Activated CD4-positive, alpha-beta T cell treated with anti-CD3 and anti-CD28 coated beads, Interleukin-2, amount 50 U/mL, for 16 hours (primary cell): Measurements from ENCODE around the gene TFIP11.

Experiments used
- DNase-seq: peaks from one replicate; pipeline ENCODE4 v3.0.0-alpha.2; 2020

The TFIP11 gene

DNA sequence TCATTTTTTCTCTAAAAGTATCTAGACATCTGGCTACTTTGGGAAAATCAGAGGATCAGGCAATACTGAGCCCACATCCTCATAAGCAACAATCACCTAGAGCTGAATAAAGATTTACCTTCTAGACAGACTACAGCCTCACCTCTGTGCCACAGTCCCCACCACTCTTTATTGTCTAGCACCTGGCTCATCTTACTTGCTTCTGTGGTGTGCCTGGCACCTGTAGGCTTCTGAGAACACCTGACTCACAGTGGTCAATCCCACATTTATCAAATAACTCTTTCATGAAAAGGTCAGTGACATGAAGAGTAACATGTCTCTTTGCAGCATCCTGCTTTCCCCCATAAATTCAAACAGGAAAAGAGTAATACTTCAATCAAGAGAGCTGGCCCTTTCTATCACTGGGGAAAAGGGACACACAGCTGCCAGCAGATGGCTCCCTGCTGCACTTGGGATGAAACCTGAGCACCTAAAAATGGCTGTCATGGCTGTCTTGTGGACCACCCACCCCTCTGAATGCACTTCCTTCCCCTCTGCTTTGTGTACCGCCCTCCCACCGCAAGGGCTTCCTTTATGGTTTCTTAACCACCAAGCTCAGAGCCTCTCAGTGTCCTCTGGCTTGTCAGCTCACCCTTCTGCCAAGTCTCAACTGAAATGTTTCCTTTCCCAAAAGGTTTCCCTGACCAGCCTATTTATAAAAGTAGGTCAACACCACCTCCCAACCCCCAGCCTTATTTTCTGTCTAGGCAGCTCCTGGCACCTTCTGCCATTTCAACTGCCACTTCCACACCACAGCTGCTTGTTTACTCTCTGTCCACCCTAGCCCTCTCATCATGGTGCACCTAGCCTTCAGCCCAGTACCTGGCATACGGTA lies 9.3 kb downstream of the TFIP11 start:
- peak; percentile 77 for DNase-seq

DNA sequence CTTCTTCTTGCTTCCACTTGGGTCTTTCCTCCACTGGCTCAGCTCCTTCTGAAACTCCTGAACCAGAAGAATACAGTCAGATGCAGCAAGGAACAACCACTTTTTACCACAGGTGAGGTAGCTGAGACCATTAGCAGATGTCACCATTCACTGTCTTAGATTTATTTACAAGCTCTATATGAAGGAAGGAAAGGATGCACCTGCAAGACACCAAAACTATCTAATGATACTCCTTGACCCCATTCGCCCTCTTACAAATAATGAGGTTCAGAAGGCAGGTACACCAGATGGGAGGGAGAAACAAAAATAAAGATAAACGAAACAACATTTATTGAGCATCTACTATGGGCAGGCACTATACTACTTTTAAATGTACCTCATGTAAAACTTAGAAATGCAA lies 10.3 kb downstream of the TFIP11 start:
- DNase-seq = no peak

DNA sequence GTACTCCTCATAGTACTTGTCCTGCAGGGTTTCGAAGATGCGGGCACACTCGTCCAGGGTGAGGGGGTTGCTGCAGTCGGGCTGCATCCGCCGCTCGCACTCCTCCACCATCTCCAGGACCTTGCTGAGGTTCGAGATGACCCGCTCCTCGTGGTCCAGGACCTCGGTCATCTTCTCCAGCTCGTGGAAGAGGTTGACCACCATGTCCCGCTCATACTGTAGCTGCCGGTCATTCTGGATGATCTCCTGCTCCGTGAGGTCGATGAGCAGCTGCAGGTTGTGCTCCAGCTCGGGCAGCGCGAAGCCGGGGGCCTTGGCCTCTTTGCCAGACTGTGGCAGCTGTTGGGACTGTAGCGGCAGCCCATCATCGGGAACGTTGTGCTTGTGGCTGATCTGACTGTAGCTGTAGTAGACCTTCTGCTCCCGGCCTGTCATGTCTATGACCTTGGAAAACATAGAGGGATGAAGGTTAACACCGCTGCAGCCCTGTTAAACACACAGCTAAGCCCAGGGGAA lies 13.0 kb downstream of the TFIP11 start:
- DNase-seq = no peak

DNA sequence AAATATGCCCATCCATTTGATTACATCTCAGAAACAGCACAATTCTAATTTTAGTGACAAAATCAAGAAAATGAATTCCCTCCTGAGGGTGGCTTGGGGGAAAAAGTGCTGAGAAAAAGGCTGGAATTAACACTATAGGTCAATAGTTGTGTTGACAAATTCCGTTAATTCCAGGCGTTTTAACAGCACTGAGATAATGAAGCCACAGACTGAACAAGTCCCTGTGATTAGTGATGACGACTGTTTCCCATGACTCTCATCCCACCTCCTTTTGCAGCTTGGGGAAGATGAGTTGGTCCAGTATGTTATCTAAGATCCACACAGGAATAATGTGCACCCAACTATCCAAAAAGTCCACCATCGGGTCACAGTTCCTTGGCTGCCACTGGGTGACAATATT lies 15.8 kb downstream of the TFIP11 start:
- no peak for DNase-seq

DNA sequence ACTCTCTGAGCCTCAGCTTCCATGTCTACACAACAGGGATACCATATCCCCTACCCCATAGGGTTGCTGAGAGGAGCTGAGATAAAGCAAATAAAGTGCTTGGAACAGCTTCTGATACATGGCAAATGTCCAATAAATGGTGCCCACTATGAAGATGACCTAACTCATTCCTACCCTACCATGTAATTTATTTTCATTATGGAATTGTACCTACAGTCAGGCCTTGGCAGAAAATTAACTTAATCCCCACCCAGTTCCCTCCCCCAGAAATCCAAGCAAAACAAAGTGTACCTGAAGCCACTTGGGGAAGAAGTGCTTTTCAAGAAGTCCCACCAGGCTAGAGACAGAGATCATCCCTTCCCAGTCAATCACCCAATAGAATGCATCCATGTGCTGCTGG lies 17.8 kb downstream of the TFIP11 start:
- DNase-seq = no peak

DNA sequence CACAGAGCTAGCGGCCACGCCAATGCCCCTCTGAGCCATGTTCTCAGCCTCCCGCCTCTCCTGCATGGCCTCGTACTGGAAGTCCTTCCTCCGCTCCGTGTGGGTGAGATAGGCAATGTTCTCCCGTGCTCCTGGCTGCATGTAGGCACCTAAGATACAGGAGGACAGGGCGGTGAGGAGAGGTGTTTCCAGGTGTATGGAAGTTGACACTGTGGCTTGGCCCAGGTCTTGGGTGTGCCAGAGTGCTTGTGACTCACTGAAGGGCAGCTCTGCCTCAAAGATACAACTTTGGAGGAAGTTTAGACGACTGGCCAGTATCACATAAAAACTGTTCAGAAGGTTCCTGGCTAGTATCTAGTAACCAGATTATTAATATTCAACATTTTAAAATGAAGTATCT lies 20.1 kb downstream of the TFIP11 start:
- no peak for DNase-seq

DNA sequence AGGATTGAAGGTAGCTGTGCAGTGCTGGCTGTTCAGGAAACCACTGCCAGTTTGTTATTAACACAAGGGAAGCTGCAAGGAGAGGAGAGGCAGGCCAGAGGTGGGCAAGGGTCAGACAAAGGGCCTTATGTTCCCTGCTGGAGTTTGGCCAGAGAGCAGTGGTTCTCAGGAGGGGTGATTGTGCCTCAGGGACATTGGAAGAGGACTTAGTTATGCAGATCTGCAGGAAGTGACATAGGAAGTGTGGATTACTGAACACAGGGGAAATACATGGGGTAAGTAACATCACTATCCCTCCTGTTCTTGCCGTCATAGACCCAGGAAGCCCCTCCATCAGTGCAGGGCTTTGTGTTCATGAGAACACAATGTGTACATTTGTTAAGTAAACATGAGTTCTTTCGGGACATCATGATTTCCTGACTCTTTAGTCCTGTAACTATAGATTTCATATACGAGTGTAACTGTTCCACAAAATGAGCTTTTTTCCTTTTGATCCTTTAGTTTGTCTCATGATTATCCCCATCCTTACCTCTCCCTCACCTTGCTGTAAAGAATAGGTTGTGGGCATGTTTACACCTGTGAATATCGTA lies 22.7 kb downstream of the TFIP11 start:
- DNase-seq = no peak

DNA sequence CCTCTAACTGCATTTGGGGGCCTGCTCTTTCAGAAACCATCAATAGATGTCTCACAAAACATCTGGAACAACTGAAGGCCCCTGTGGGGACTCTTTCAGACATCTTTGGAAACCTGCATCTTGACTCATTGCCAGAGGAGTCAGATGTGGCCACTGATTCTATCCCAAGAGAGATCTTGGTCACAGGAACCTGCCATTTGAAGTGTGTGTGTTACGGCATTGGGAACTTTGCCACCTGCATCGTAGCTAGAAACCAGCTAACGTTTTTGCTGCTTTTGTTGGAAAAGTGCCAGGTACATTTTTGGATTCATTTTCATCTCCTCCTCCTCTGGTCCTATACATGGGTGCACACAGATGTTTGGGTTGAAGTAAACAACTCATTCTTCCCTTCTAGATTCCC lies 24.3 kb downstream of the TFIP11 start:
- DNase-seq = no peak

DNA sequence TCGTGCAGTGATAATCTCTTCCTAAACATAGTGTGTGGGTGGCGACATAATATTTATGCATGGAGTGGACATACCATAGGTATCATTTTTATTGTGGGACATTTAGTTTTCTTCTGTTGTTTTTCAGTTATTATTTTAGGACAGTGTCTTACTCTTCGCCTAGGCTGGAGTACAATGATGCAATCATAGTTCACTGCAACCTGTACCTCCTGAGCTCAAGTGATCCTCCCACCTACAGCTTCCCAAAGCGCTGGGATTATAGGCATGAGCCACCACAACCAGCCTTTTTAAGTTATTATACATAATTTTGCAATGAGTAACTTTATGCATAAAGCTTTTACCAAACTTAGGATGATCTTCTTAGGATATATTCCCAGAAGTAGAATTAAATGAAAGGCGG lies 25.9 kb downstream of the TFIP11 start:
- no peak for DNase-seq

DNA sequence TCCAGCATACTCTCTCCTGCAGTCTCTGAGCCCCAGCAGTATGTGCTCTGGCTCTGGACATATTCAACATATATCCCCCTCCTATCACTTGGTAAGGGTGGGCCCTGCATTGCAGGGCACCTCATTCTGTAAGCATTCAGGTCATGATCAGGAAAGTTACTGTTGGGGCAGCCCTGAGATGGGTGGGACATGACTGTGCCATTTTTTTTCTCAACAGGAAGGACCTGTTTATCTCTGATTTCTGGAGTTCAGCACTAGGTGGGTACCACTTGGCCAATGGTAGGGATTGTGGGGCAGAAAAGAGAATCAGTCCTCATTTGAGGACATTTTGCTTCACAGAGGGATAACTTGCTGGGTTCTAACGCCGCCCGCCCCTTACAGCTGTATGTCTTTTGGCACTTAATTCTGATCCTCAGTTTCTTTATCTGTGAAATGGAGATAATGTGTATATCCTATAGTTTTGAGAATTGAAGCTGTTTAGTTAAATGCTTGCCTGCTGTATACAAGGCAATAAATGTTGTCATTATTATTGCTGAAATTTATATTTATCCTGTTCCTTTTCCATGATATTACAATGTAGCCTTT lies 26.4 kb downstream of the TFIP11 start:
- DNase-seq = no peak

DNA sequence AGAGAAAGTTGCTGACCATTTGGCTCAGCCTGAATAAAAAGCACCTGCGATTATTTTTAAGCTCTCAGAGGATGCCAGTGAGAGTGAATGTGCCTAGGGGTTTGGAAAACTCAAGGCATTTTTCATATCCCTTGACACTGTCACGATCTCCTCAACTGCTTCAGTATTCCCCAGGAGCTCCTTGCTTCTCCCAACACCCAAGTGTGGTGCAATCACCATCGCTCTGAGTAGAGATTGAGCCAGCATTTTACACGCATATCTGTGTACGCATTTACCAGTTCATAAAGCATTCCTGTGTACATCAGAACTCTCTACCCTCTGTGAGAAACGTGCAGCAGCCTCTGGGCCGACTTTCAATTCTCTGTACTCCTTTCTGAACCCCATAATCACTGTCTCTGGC lies 27.3 kb downstream of the TFIP11 start:
- DNase-seq = no peak

DNA sequence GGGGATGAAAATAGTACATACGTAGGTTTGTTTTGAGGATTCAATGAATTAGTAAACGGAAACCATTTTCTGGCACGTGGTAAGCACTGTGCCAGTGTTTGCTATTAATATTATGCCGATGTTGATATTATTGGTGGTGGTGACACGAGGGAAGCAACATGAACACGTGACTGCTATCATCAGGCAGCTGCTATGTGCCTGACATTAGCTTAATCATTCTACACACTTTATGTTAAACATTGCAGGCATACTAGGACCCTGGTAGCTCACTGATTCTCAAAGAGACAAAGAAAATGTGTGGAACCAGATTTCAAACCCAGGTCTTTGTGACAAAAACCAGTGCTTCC lies 27.9 kb downstream of the TFIP11 start:
- DNase-seq = no peak

DNA sequence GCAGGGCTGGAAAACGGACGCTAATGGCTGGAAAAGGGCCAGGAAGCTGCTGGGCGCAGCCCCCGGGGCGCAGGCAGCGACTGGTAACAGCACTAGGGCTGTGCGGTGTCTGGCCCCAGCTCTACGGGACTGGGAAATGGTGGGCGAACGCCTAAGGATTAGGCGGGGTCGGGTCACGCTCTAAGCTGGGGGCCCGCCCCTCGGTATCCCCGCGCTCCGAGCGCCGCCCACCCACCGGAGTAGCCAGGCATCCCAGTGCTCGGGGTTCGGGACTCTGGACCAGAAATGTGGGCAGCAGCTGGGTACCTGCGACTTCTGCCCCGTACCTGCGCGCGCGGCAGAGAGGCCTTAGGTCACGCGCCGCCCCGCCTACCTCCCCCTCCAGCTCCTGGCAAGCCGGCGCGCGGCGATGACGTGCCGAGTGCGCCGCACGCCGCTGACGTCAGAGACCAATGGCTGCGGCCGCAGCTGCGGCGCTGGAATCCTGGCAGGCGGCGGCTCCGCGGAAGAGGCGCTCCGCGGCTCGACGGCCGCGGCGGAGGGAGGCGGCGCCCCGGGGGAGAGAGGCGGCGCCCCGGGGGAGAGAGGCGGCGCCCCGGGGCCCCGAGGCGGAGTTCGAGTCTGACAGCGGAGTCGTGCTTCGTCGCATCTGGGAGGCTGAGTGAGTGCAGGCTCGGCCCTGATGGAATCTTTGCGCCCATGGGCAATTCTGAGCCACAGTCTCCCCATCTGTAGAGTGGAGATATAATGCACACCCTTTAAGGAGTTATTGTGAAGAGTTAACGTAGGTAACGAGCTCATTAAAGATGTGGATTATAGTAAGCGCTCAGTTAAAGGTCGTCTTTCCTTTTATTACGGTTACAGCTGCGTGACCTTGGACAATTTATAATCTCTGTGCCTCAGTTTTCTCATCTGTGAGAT lies 28.6 kb downstream of the TFIP11 start, which contains the start of the genes HPS4 and SRRD:
Gene HPS4, minus strand, starts transcription at position 345 of the 921 bp plus-strand sequence. CDS start 2,021 bp downstream, outside the sequence.
Gene SRRD, plus strand, starts transcription at position 439 of the 921 bp plus-strand sequence. Its CDS starts 14 bp downstream, at position 453.
- peak; percentile 91 for DNase-seq

DNA sequence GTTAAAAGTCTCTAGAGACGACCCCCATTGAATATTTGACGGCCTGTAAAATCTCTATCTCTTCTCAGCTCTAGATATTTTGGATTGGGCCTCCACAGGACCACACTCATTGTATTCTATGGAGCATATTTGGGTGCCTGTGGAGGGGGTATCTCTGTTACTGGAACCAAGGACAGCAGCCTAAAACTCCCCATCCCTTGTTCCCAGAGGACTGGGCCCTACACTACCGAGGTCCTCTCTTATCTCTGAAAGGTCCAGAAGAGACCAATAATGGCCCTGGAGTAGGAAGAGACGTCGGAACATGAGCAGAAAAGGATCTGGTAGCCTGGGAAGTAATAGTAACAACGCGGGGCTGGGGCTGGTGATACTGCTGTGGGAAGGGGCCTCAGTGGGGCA lies 29.2 kb downstream of the TFIP11 start:
- DNase-seq = no peak

DNA sequence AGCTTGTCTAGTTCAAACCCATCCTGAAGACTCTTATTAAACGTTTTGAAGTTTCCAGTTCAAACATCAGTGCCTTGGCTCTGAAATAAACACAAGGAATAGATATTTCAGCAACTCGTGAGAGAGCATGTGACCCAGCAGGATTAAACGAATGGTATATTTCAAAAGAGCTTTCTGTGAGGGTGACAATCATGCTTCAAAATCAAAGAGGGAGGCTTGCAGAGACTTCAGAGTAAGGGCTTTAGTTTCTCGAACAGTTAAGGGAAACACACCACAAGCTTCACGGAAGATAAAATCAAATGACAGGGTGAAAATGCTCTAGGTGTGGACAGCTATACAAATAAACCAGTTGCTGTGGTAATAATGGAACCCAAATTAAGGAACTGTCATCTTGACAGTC lies 30.1 kb downstream of the TFIP11 start:
- no peak for DNase-seq

DNA sequence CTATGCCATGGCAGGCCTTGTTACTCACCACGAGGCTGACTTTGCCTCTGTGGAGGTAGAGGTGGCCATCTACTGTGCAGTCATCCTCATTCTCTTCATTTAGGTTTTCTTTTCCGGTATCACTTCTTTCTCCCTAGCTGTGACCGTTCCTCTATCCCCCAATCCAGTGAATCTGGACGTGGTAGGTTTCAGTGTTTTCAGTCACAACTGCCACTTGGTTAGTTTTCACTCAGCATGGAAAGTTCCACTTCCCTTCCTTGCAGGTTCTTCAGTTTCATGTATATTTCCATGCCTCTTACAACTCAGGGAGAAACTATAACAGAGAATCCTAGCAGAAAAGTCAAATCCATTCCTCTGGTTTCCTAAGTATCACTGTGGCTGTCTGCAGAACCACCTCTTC lies 30.6 kb downstream of the TFIP11 start:
- peak; percentile 53 for DNase-seq

DNA sequence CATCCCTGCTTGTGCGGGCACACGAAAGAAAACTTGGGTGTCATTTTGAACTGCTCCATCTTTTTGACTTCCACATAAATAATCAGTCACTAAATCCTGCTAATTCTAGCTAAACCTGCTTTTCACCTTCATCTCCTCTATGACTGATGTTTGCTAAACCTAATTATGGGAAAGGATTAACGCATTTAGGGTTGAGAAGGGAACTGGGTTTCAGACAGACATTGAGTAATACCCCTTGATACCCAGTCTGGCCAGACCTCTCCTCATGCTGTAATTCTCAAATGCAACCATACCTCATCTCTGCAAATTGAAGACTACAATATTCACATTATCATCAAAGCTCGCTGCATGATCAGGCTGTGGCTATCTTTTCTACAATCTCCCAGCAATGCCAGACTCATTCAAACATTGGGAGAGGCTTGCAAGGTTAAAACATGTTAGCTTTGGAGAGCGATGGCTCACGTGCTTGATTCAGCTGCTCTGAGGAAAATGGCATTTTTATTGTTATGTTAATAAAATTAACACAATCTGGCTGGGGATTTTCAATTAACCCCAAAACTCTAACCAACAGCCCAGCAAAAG lies 31.1 kb downstream of the TFIP11 start:
- no peak for DNase-seq

DNA sequence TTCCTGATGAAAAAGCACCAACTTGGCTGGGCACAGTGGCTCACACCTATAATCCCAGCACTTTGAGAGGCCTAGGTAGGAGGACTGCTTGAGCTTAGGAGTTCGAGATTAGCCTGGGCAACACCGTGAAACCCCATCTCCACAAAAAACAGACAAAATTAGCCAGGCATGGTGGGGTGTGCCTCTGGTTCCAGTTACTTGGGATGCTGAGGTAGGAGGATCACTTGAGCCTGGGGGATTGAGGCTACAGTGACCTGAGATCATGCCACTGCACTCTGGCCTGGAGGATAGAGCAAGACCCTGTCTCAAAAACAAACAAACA lies 31.7 kb downstream of the TFIP11 start:
- no peak for DNase-seq

DNA sequence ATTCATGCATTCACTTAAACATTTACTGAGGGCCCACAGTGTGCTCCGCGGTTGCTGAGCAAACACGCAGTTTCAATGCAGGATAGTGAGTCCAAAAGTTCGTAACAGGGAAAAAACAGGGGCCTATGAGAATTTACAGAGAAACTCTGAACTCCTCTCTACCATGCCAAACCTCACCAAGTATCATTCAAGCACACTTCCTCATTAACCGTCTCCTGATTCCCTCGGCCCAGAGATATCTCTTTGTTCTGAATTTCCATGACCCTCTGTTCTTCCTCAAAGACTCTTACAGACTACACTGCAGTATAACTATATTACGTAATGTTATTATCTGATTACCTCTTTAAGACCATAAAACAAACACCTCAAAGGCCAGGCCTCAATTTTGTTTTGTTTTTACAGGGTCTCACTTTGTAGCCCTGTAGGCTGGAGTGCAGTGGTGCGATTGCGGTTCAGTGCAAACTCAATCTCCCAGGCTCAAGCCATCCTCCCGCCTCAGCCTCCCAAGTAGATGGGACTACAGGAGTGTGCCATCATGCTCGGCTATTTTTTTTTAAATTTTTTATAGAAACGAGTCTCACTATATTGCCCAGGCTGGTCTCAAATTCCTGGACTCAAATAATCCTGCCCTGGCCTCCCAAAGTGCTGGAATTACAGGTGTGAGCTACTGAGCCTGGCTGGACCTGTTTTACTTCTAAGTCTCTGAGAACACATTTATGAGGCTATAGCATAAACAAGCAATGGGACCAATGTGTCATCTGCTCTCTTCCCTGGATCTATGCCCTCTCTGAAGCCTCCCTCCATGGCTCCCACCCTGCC lies 32.3 kb downstream of the TFIP11 start:
- DNase-seq = no peak

DNA sequence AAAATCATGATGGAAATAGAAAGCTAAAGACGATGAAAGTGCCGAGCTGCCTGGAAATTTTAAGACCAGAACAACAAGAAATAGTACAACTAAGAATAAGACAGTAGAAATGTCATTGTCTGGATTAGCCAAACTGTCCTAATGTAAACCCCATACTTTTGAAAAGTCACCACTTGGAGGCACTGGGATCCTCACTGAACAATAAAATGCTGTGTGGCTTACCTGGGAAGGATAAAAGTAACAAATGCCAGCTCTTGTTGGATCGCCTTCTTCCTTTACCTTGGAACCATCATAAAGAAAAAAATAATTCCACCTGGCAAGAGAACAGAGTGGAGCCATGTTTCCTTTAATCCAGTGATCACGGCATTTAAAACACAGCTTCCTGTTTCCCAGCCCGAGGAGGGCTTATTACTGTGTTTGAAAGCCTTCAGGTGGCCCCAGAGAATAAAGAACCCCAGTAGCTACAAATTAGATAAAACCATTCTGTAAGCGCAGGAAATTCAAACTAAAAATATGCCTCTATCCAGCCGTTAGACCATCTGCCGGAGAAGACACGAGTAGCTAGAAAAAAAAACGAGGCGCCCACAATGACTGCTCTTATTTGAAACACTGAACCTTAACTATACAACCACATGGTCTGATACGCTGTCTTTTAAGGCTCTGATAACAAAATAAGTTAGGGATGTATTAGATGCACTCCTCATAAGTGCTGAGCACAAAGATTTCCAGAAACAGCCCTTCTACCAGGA lies 33.1 kb downstream of the TFIP11 start:
- DNase-seq = no peak

DNA sequence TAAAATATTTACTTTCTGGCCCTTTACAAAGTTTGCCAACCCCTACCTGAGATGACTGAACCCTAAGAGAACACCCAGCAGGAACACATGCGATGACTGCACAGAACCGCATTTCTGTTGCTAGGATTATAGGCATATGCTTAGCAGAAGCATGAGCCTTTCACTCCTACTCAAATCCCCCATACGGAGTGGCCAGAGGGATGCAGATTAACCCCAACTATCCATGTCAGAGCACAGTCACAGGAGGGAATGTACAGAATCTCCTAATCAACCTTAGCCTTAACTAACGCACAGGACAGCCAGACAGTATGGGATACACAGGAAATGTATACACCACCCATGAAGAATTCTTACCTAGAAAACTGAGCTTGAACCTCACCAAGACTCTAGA lies 34.9 kb downstream of the TFIP11 start:
- DNase-seq = no peak
